GM15510 (cell line): Measurements from ENCODE around the gene IKZF2.

ENCODE experiments used
- POLR2A ChIP-seq: IDR thresholded peaks from 3 replicates; pipeline ENCODE4 v1.6.1; 2011; ENCODE audit warnings: borderline replicate concordance; ENCODE audit not compliant: insufficient read length; ENCODE audit errors: extremely low read depth

The IKZF2 gene

GRCh38 chr2:213090772-213091171 is 60.6 kb downstream of the IKZF2 start:
- no peak for TF ChIP-seq POLR2A

- no peak for TF ChIP-seq POLR2A
Measured at GRCh38 chr2:213089438-213089837, 62.0 kb downstream of the IKZF2 start.

GRCh38 chr2:213087040-213087439 is 64.4 kb downstream of the IKZF2 start:
- no peak for TF ChIP-seq POLR2A

GRCh38 chr2:213086571-213086970 is 64.8 kb downstream of the IKZF2 start:
- no peak for TF ChIP-seq POLR2A

GRCh38 chr2:213086050-213086449 is 65.4 kb downstream of the IKZF2 start:
- no peak for TF ChIP-seq POLR2A

- no peak for TF ChIP-seq POLR2A
Measured at GRCh38 chr2:213085538-213085937, 65.9 kb downstream of the IKZF2 start.

- TF ChIP-seq POLR2A: no peak
Measured at GRCh38 chr2:213084261-213084660, 67.2 kb downstream of the IKZF2 start.

- TF ChIP-seq POLR2A: no peak
Measured at GRCh38 chr2:213080969-213081617, 70.3 kb downstream of the IKZF2 start.

- no peak for TF ChIP-seq POLR2A
Measured at GRCh38 chr2:213079756-213080155, 71.7 kb downstream of the IKZF2 start.

GRCh38 chr2:213078686-213079085 is 72.7 kb downstream of the IKZF2 start:
- TF ChIP-seq POLR2A: no peak

GRCh38 chr2:213069531-213069930 is 81.9 kb downstream of the IKZF2 start:
- TF ChIP-seq POLR2A: no peak

- TF ChIP-seq POLR2A: no peak
Measured at GRCh38 chr2:213068676-213069359, 82.6 kb downstream of the IKZF2 start.

- TF ChIP-seq POLR2A: no peak
Measured at GRCh38 chr2:213067888-213068287, 83.5 kb downstream of the IKZF2 start.

- no peak for TF ChIP-seq POLR2A
Measured at GRCh38 chr2:213066443-213066743, 85.0 kb downstream of the IKZF2 start.

- TF ChIP-seq POLR2A: no peak
Measured at GRCh38 chr2:213065583-213066442, 85.6 kb downstream of the IKZF2 start.
